T47D (cell line): ENCODE data around the gene CUL2.

Experiments used
- DNase-seq, 2 experiments: peaks; one replicate each; pipeline versions ENCODE4 v3.0.0 to v3.0.0-alpha.2; 2011 to 2012; ENCODE audit warnings: low read depth in 1 of 2, low spot score in 1 of 2
- JUND ChIP-seq: IDR thresholded peaks from 2 replicates; pipeline ENCODE4 v1.6.1; 2012; ENCODE audit warnings: low read depth
- in situ Hi-C: cut with HindIII; loops from 2 replicates; pipeline ENCODE4 v1.10.0; 2016; ENCODE audit warnings: low sequenced_read_pairs, low pct_unique_long_range_greater_than_20kb

Gene CUL2

GRCh38 chr10:35090162-35090954 lies at the start of gene CUL2:
Gene CUL2 (minus strand): TSS chr10:35090341. CDS start chr10:35071317, 19,024 bp downstream.
- no peak for TF ChIP-seq JUND
- DNase-seq: peak; percentile 64 to 94
- in situ Hi-C loops: no loop called here

GRCh38 chr10:35136263-35136815 lies 46.2 kb upstream of the CUL2 start:
- in situ Hi-C loops: no loop called here
- no peak for TF ChIP-seq JUND
- DNase-seq: no peak

- no peak for TF ChIP-seq JUND
Measured at GRCh38 chr10:35135861-35136260, 45.7 kb upstream of the CUL2 start.

GRCh38 chr10:35133586-35133985 lies 43.4 kb upstream of the CUL2 start:
- in situ Hi-C loops: no loop called here
- no peak for DNase-seq
- no peak for TF ChIP-seq JUND

More at GRCh38 chr10:35135861-35136260, 45.7 kb upstream of the CUL2 start:
- in situ Hi-C loops: no loop called here
- DNase-seq: no peak

- TF ChIP-seq JUND: no peak
- in situ Hi-C loops: no loop called here
- DNase-seq: no peak
Measured at GRCh38 chr10:35132727-35133126, 42.6 kb upstream of the CUL2 start.

GRCh38 chr10:35130663-35131062 lies 40.5 kb upstream of the CUL2 start:
- peak; percentile 15 to 42 for DNase-seq
- TF ChIP-seq JUND: no peak
- in situ Hi-C loops: no loop called here

- in situ Hi-C loops: no loop called here
- DNase-seq: no peak
- no peak for TF ChIP-seq JUND
Measured at GRCh38 chr10:35129185-35129674, 39.1 kb upstream of the CUL2 start.

- TF ChIP-seq JUND: no peak
- peak in 1 of 2 experiments; percentile 19 for DNase-seq
- in situ Hi-C loops: no loop called here
Measured at GRCh38 chr10:35127289-35127891, 37.2 kb upstream of the CUL2 start.

- TF ChIP-seq JUND: no peak
- in situ Hi-C loops: no loop called here
- DNase-seq: peak; percentile 82 to 95
Measured at GRCh38 chr10:35126530-35127288, 36.6 kb upstream of the CUL2 start, which contains the start of gene CREM. Gene CREM (plus strand): TSS chr10:35126846. CDS start chr10:35137836, 10,990 bp downstream.

- TF ChIP-seq JUND: no peak
- in situ Hi-C loops: no loop called here
- DNase-seq: no peak
Measured at GRCh38 chr10:35126062-35126529, 36.0 kb upstream of the CUL2 start.

- TF ChIP-seq JUND: no peak
- peak in 1 of 2 experiments; percentile 6 for DNase-seq
- in situ Hi-C loops: no loop called here
Measured at GRCh38 chr10:35124540-35124939, 34.4 kb upstream of the CUL2 start.

GRCh38 chr10:35119378-35119777 lies 29.2 kb upstream of the CUL2 start:
- in situ Hi-C loops: no loop called here
- DNase-seq: no peak
- TF ChIP-seq JUND: no peak

- no peak for DNase-seq
- in situ Hi-C loops: no loop called here
- TF ChIP-seq JUND: no peak
Measured at GRCh38 chr10:35112571-35112970, 22.4 kb upstream of the CUL2 start.
